WTC11 (cell line): ENCODE results near the gene PPP6C. TPM values are rescaled to one million over a fixed set of nuclear protein-coding genes. Genes with fewer than 3 reads are reported as not detected.
"Not testable (repeated sequence)": the region's sequence is repeated elsewhere in the genome, so short reads cannot be mapped to it uniquely, and the experiment has no call there.

Experiments
- ATAC-seq: fragments of 200-7000 bp; cut with Tn5 transposase; 2 replicates; pipeline ENCODE4 v1.10.0; 2021; ENCODE audit warnings: mild to moderate bottlenecking, moderate library complexity
- CTCF ChIA-PET: fragments of 300-600 bp; sonication (Branson Sonifier 250); formaldehyde crosslinking; loops from one replicate; lab custom pipeline; 2021; ENCODE audit warnings: antibody characterized with exemption; lab: Charles Lee
- POLR2A ChIA-PET: fragments of 350-600 bp; sonication (Branson Sonifier 250); formaldehyde crosslinking; loops from one replicate; lab custom pipeline; 2021; ENCODE audit warnings: antibody characterized with exemption; lab: Charles Lee
- DNase-seq: peaks from one replicate; pipeline ENCODE4 v3.0.0; 2021; ENCODE audit warnings: low spot score
- H3K27ac Mint-ChIP-seq: 2 replicates; pipeline ENCODE4 v1.8.0; 2021; ENCODE audit warnings: mixed read lengths
- H3K27me3 Mint-ChIP-seq: 2 replicates; pipeline ENCODE4 v1.8.0; 2021; ENCODE audit warnings: low read depth, mild to moderate bottlenecking, moderate library complexity, mixed read lengths
- H3K36me3 Mint-ChIP-seq: 2 replicates; pipeline ENCODE4 v1.8.0; 2021; ENCODE audit warnings: mixed read lengths
- H3K4me1 Mint-ChIP-seq: 2 replicates; pipeline ENCODE4 v1.8.0; 2022; ENCODE audit warnings: mixed read lengths
- H3K4me3 Mint-ChIP-seq: 2 replicates; pipeline ENCODE4 v1.8.0; 2021; ENCODE audit warnings: mild to moderate bottlenecking, moderate library complexity, mixed read lengths
- H3K9me3 Mint-ChIP-seq: 2 replicates; pipeline ENCODE4 v1.8.0; 2021; ENCODE audit warnings: mixed read lengths
- CDX4 ChIP-seq: fragments of 250-450 bp; sonication (Bioruptor Pico); IDR thresholded peaks from 2 replicates; pipeline ENCODE4 v1.9.0; 2021; ENCODE audit warnings: moderate library complexity, mild to moderate bottlenecking, inconsistent platforms, borderline replicate concordance
- GABPB1 ChIP-seq: sonication (generic); formaldehyde crosslinking; IDR thresholded peaks from 2 replicates; pipeline ENCODE4 v1.8.1; 2023; ENCODE audit warnings: mild to moderate bottlenecking, missing genetic modification reagents
- TCF7 ChIP-seq: sonication (generic); formaldehyde crosslinking; IDR thresholded peaks from 2 replicates; pipeline ENCODE4 v1.8.0; 2022; ENCODE audit warnings: mild to moderate bottlenecking, low read depth, missing genetic modification reagents, moderate library complexity
- USF1 ChIP-seq: sonication (generic); formaldehyde crosslinking; IDR thresholded peaks from 2 replicates; pipeline ENCODE4 v1.8.0; 2022; ENCODE audit warnings: mild to moderate bottlenecking, missing genetic modification reagents
- ZBTB21 ChIP-seq: sonication (generic); formaldehyde crosslinking; IDR thresholded peaks from 2 replicates; pipeline ENCODE4 v1.8.1; 2023; ENCODE audit warnings: mild to moderate bottlenecking, missing genetic modification reagents, borderline replicate concordance
- ZNF121 ChIP-seq: sonication (generic); formaldehyde crosslinking; IDR thresholded peaks from 2 replicates; pipeline ENCODE4 v1.8.0; 2023; ENCODE audit warnings: missing genetic modification reagents
- ZNF317 ChIP-seq: sonication (generic); formaldehyde crosslinking; IDR thresholded peaks from 2 replicates; pipeline ENCODE4 v1.8.1; 2023; ENCODE audit warnings: low read depth, mild to moderate bottlenecking, moderate library complexity, missing genetic modification reagents, borderline replicate concordance
- ZNF425 ChIP-seq: fragments of 250-450 bp; sonication (Bioruptor Pico); conservative IDR thresholded peaks from 2 replicates; pipeline ENCODE4 v1.9.0; 2021; ENCODE audit warnings: mild to moderate bottlenecking
- total RNA-seq: library from RNA; stranded (reverse); gene quantifications from 3 replicates; pipeline ENCODE4 v1.2.3, GENCODE V29; 2021
- TF ChIP-seq, protein P1 (sequence below): sonication (generic); formaldehyde crosslinking; IDR thresholded peaks from 2 replicates; pipeline ENCODE4 v1.8.1; 2023; ENCODE audit warnings: mild to moderate bottlenecking, missing genetic modification reagents, borderline replicate concordance
- TF ChIP-seq, protein P2 (sequence below): fragments of 250-450 bp; sonication (Bioruptor Pico); IDR thresholded peaks from 2 replicates; pipeline ENCODE4 v1.9.0; 2021; ENCODE audit warnings: mild to moderate bottlenecking

Gene PPP6C
- total RNA-seq, 1 experiment from 2014 or later: 40.9 TPM

GRCh38 chr9:125200216-125201047, 10.8 kb upstream of the PPP6C start, which contains the start of gene RABEPK (continued):
- TF ChIP-seq, protein P1, sequence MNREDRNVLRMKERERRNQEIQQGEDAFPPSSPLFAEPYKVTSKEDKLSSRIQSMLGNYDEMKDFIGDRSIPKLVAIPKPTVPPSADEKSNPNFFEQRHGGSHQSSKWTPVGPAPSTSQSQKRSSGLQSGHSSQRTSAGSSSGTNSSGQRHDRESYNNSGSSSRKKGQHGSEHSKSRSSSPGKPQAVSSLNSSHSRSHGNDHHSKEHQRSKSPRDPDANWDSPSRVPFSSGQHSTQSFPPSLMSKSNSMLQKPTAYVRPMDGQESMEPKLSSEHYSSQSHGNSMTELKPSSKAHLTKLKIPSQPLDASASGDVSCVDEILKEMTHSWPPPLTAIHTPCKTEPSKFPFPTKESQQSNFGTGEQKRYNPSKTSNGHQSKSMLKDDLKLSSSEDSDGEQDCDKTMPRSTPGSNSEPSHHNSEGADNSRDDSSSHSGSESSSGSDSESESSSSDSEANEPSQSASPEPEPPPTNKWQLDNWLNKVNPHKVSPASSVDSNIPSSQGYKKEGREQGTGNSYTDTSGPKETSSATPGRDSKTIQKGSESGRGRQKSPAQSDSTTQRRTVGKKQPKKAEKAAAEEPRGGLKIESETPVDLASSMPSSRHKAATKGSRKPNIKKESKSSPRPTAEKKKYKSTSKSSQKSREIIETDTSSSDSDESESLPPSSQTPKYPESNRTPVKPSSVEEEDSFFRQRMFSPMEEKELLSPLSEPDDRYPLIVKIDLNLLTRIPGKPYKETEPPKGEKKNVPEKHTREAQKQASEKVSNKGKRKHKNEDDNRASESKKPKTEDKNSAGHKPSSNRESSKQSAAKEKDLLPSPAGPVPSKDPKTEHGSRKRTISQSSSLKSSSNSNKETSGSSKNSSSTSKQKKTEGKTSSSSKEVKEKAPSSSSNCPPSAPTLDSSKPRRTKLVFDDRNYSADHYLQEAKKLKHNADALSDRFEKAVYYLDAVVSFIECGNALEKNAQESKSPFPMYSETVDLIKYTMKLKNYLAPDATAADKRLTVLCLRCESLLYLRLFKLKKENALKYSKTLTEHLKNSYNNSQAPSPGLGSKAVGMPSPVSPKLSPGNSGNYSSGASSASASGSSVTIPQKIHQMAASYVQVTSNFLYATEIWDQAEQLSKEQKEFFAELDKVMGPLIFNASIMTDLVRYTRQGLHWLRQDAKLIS: no peak
- no peak for TF ChIP-seq CDX4 (CRISPR knock-in tag)
- 0 out of 2 replicates have a peak, but pooled peaks have one; percentile 11 for TF ChIP-seq ZNF317
- TF ChIP-seq ZBTB21 (CRISPR knock-in tag): no peak
- TF ChIP-seq ZNF121 (CRISPR knock-in tag): no peak
- TF ChIP-seq, protein P2, sequence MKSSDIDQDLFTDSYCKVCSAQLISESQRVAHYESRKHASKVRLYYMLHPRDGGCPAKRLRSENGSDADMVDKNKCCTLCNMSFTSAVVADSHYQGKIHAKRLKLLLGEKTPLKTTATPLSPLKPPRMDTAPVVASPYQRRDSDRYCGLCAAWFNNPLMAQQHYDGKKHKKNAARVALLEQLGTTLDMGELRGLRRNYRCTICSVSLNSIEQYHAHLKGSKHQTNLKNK (CRISPR knock-in tag): peak; percentile 90
- peak; percentile 66; the same call in 1 of the 2 replicates for TF ChIP-seq USF1 (CRISPR knock-in tag)
- no peak for TF ChIP-seq TCF7
- peak; percentile 74; the same call in 1 of the 2 replicates for TF ChIP-seq GABPB1 (CRISPR knock-in tag)
- no peak for TF ChIP-seq ZNF425 (CRISPR knock-in tag)

GRCh38 chr9:125195591-125195990, 6.0 kb upstream of the PPP6C start:
- H3K27ac Mint-ChIP-seq, H3K9me3 Mint-ChIP-seq, DNase-seq, H3K4me3 Mint-ChIP-seq, H3K27me3 Mint-ChIP-seq, H3K36me3 Mint-ChIP-seq, ATAC-seq, H3K4me1 Mint-ChIP-seq, POLR2A ChIA-PET: not testable (repeated sequence)
- CTCF ChIA-PET: interaction anchor here (0.6 kb wide), 1 partner anchor 659 kb away, joined by 3 read pairs; no protein-coding TSS in a partner anchor

DNA sequence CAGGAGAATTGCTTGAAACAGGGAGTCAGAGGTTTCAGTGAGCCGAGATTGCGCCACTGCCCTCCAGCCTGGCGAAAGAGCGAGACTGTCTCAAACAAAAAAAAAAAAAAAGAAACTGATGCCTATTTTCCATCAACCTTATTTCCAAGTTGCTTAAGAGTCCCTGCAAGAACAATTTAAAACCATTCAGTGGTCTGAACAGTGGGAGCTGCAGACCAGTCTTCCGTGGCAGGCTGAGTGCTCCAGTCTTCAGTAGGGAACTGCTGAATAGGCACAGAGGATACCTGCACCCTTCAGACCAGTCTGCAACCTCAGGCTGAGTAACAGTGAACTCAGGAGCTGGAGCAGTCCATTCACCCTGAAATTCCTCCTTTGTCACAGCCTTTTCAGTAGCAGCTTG, 4.9 kb upstream of the PPP6C start:
- DNase-seq, H3K4me3 Mint-ChIP-seq, POLR2A ChIA-PET, H3K27ac Mint-ChIP-seq, CTCF ChIA-PET, H3K36me3 Mint-ChIP-seq, H3K27me3 Mint-ChIP-seq, H3K4me1 Mint-ChIP-seq, ATAC-seq, H3K9me3 Mint-ChIP-seq: not testable (repeated sequence)
